ENCODE measurements around the gene NRN1. TPM values are rescaled to one million over a fixed set of nuclear protein-coding genes. Genes with fewer than 3 reads are reported as not detected.
"Not testable (repeated sequence)": the region's sequence is repeated elsewhere in the genome, so short reads cannot be mapped to it uniquely, and the experiment has no call there.

Gene NRN1
- total RNA-seq, 1 donor from 2014 or later: 90.1 TPM

DNA sequence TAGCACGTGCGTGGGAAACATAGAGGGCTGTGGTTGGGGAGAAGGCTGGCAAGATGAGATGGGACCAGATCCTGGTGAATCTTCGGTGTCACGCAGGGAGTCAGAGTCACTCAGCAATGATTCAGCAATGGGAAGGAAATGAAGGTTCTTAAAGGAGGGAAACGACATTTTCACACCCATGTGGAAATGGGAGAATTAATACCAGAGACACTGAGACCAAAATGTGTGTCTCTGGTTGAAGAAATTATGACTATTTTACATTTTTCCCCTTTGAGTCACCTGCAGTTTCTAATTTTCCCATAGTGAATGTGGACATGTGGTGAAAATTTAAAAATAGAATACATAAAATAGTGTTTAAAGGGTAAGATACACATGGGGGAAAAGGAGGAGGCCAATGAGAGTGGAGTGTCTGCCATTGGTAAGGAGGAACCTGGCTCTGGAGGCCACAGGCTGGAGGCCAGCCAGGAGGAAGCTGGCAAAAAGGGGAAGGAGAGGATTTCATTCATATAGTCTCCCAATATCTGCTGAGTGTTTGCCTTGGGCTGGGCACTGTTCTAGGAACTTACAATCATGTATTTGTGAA lies 17.5 kb downstream of the NRN1 start:
- ATAC-seq (peak; percentile 55), DNase-seq (ENCODE audit: low spot score) (peak; percentile 67)
- intact Hi-C loops (cut with DNase I): no loop called here

DNA sequence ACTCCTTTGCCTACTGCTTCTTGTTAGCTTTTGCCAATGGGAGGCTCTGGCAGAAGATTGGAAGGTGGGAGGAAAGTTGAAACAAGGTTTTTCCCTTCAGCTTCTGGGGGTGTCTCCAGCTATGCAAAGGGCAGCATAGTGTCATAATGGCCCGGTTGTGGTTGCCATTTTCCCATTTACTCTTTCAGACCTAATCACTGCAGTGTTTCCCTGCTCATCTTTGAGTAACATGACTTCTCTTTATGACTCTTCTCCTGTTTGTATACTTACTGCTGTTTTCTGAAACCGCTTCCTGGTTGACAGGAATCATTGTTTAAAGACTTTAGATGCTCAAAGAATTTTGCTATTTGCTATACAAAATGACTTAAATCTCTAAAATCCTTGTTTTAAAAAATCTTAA lies 19.9 kb downstream of the NRN1 start:
- ATAC-seq (no peak), DNase-seq (ENCODE audit: low spot score) (no peak)
- intact Hi-C loops (cut with DNase I): no loop called here

DNA sequence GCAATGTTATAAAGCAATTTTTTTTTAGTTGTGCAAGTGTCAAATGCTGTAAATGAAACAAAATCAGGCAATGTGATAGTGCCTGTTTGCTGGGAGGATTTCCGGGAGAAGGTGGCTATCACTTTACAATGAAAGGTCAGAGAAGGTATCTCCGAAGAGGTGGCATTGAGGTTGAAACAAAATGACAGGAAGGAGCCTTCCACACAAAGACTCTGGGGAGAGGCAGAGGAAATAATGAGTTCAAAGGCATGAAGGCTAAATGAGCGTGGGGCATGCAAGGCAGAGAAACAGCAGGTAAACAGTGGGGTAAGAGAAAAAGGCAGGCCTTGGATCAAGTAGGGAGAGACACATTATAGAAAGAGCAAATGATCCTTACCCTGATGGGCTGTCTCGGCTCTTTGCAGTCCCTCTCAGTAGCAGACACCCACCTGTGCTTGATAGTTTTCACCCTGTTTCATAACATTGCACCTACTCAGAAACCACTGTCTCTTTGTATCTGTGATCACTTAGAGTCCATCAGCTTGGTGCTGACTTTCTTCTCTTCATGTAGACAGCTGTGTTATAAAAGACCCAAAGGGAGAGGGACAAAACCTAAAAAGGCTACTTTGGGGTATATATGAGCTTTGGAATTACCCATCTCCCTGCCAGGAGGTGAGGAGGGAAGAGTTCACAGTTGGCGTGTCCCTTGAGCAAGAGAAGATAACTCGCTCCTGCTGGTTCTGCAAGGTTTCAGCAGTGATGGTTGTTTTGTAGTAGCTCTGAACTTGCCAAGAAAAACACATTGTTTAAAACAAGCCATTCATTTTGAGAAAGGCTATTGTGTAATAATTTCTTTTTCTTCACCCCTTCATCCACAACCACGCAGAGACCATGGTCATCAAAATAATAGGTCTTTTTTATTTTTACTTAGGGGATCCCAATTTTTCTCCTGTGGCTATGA lies 22.3 kb downstream of the NRN1 start:
- DNase-seq (ENCODE audit: low spot score): no peak
- ATAC-seq: peak; percentile 86
- intact Hi-C loops (cut with DNase I): no loop called here

DNA sequence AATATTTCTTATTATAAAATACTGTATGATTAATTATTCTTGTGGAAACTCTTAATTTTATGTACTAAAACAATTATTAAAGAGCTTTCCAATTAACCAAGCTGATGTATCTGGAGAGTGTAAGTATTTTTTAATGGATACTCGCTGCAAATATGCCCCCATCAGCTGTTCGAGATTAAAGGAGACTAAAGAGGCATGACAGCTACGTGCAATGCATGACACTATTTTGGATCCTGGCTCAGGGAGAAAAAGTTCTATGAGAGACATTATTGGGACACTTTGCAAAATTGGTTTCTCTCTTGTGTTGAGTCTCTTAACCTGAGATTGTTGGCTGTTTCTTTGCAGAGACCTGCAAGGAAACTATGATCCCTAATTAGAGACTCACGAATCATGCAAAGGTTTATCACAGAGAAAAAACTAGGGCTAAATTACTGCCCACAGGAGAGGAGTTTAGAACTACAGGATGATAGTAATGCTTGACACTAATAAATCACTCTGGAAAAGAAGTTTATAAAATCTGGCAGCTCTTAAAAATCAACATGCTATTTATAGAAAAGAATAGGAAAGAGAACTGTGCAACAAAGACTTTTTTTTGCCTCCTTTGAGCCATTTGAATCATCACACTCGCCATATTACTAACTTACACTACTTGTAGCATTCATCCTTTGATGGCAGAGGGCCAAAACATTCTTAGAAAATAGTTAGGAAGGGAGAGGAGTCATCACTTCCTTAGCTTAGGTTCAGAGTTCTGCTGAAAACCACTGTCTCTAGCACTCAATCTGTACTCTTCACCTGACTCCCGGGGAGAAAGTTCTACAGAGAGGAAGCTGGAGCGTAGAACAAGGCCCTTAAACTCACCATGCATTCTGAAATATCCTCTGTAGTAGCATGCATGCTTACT lies 25.3 kb downstream of the NRN1 start:
- intact Hi-C loops (cut with DNase I): no loop called here
- ATAC-seq: no peak
- DNase-seq (ENCODE audit: low spot score): no peak

DNA sequence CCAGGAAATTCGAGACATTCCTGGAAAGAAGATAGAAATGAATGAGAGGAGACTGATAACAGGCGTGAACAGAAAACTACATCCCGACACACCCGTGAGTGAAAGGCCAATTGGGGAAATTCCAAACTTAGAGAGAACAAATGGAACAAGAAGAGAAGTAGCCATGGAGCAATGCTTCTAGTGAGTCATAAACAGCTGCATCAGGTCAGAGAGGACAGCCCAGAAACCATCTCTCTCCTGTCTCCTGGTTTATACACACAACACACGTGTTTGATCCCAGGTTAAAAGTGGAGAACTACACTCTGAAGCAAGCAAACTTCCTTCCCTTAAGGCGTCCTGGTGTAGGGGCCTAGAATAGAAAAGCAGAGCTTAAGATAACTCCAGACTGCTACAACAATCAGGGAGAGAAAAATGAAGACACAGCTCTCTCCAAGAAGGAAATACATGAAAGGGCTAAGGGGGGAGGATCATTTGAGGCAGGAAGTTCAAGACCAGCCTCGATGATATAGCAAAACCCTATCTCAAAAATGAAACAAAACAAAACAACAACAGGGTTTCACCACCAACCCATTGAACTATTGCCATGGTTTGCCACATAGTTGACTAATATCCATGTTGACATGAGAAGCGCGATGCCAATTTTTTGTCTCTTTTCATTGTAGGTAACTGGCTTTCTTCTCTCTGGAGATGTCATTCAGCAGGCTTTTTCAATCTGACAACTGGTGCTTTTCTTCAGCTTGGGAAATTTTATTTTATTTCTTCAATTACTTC lies 26.9 kb downstream of the NRN1 start:
- peak; percentile 90 for ATAC-seq
- intact Hi-C loops (cut with DNase I): no loop called here
- DNase-seq (ENCODE audit: low spot score): no peak

DNA sequence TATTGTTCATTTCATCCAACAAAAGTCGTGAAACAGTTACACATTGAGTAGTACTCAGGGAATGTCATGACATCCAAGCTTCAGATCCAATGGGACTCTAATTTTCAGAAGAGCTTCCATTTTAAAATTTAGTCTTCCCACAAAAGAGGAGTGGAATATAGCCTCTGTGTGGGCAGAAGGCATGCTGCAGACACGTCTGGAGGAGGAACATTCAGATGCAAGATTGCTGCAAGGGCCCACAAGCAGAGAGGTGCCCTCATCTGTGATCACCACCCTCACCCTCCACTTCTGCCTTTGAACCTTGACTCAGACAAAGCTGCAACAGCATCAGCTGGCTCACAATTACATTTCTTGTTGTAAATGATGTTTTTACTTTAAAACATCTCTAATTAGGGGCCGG lies 29.9 kb downstream of the NRN1 start:
- no peak for DNase-seq (ENCODE audit: low spot score)
- ATAC-seq: no peak
- intact Hi-C loops (cut with DNase I): no loop called here

DNA sequence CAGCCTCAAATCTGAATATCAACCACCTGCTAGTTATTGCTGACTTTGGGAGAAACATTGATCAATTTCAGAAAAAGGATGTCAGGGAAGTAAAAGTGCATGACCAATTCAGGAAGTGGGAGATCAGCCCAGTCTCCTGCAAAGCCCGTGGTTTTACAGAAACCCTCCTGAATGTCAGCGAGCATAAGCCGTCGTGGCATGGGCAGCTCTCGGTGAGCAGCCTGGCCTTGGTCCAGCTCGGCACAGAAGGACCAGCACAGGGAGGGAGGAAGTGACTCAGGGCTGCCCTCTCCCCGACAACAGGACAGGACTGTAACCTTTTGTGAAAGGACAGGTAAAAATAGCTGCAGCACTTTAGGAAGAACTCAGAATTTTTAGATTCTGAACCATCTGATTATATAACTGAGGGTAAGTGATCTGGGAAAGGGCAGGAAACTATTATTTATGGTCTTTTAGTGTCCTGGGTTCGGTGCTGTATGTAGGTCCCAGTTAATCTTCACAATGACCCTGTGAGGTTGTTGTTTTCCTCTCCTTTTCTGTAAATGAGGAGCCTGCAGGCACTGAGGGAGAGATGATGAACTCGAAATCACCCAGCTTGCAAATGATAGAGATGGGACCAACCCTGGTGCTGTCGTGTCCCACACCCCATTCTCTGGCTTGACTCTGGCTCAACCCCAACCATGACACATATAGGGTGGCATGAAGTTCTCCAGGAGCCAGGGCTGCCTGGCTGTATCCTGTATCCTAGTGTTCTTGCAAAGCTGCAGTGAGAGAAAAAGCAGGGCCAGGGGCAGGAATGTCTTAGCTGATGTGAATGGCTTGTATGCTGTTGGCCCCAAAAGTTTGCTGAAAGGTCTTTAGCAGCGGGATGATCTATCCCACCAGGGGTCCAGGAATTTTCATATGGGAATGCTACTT lies 37.6 kb downstream of the NRN1 start:
- ATAC-seq (no peak), DNase-seq (ENCODE audit: low spot score) (no peak)
- intact Hi-C loops (cut with DNase I): no loop called here

DNA sequence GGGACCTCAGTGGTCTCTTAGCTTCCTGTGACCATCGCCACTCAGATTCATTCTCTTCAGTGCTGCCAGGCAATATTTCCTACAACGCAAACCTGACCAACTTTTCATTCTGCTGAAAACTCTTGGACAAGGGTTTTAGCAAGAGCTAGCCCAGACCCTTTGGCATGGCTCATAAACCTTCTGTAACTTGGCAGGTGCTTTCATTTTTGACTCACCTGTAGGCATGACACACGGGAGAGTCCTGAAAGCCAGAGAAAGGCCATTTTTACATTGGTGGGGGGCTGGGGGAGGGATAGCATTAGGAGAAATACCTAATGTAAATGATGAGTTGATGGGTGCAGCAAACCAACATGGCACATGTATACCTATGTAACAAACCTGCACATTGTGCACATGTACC lies 38.7 kb downstream of the NRN1 start:
- DNase-seq (ENCODE audit: low spot score); ATAC-seq; intact Hi-C loops (cut with DNase I): not testable (repeated sequence)

DNA sequence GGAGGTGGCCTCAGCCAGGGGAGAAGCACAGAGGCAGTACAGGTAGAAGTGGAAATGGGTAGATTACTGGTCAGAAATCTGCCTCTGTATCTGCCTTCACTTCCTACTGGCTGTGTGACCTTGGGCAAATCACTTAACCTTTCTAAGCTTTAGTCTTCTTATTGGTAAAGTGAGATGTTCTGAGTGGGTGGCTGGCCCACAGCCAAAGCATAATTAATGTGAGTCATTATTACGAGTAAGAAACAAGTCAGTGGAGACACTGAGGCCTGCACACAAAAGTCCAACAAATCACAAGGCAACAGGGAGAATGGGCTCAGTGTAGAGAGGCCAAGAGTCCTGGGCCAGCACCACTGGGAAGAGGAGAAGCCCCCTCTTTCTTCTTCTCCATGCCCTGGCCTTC lies 39.1 kb downstream of the NRN1 start:
- ATAC-seq: no peak
- DNase-seq (ENCODE audit: low spot score): no peak
- intact Hi-C loops (cut with DNase I): no loop called here

DNA sequence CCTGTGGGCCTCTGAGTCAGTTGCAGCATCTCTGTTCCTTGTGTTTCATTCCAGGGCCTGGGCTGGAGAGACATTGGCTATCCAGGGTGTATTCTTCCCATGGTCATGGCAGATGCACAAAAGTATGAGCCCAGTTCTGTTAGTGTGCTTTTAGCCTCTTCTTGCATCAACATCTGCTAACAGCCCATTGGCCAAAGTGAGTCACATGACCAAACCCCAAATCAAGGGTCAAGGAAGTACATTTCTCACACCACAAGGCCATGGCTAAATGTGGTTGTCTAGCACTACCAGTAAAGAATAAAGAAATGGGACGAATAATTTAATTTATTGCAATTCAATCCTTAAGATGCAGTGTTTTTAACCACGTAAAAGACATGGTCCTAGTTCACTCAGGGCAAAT lies 43.9 kb downstream of the NRN1 start:
- no peak for ATAC-seq
- intact Hi-C loops (cut with DNase I): no loop called here
- DNase-seq (ENCODE audit: low spot score): no peak

DNA sequence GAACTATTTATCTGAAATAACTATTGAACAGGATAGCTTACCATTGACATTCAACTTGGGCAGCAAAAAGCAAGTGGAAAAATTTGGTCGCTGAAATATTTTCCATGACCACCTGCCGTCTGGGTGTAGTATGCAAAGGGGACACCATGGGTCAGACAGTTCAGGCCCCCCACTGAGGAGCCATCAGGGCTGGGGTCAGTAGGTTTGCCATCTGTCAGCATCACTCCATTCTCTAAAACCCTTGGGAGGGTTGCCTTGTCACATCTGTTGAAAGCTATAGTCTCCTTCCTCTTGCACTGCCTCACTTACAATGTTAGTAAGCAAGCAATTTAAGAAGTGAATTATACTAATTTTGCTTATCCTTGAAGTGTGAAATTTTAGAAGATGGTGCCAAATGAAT lies 44.9 kb downstream of the NRN1 start:
- intact Hi-C loops (cut with DNase I): no loop called here
- ATAC-seq: no peak
- DNase-seq (ENCODE audit: low spot score): no peak

DNA sequence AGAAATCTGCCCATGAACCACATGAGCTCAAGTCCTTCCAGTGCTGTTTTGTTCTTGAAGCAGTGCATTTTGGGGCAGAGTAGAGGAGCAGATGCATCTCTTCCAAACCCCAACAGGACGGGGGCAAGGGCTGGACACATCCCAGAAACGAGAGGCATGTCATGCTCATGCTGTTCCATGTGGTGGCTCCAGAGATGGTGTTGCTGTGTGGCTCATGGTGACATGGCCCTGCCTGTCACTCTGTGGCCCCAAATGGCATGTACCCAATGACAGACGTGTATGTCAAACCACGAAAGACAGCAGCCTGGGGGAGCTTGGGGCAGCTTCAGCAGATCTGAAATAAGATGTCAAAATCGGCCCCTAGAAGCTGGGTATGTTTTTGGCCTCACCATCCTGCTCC lies 46.3 kb downstream of the NRN1 start:
- ATAC-seq: no peak
- intact Hi-C loops (cut with DNase I): no loop called here
- DNase-seq (ENCODE audit: low spot score): no peak

DNA sequence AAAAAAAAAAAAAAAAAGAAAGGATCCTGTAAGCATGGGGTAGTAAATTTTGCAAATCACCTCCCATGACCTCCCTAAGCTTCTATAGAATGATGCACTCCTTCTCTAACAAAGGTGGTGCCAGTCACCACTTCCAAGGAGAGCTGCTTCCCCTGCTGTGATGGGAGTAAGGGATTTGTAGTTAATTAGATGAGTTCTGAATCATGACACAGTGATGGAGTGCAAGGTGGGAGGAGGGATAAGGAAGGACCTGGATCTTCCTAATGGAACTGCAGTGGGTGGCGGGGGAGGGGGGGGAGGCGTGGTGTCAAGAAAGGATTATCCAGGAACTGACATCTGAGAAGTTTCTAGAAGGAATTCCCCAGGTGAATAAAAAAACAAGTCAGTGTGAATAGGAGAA lies 47.8 kb downstream of the NRN1 start:
- no peak for DNase-seq (ENCODE audit: low spot score)
- intact Hi-C loops (cut with DNase I): no loop called here
- ATAC-seq: no peak

DNA sequence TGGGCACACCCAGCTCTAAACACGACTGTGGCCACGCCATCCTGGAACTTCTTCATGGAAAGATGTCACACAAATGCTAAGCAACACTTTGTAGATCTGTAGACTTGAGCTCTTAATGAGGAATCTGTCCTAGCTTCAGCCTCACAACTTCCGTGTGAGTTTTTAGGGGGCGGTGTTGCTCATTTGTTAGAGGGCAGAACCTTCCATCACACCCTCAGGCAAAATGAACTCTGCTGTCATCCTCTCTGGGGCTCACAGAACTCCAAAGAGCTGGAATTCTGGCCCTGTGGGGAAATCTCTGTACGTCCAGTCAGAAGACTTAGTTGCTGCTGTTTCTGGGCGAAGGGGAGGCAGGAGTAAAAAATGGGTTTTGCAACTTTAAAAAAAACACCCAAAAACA lies 49.8 kb downstream of the NRN1 start:
- intact Hi-C loops (cut with DNase I): no loop called here
- ATAC-seq (no peak), DNase-seq (ENCODE audit: low spot score) (no peak)

DNA sequence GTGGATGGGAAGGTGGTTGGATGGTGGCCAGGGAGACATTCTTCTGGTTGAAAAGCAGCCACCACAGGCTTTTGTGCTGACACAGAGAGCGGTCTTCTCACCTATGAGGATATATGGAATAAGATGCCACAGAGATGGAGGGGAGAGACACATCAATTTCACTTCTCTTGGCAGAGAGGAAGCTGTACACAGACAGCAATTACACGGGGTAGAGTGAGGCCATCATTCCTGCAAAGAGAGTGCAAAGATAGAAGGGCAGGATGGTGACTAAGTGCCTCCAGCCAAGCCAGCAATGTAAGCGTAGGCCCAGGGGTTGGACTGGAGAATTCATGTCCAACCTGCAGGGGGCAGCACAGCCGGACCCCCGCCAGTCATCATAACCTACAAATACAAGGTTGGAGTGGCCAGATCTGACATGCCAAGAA lies 56.4 kb downstream of the NRN1 start:
- intact Hi-C loops (cut with DNase I): no loop called here
- ATAC-seq: no peak
- no peak for DNase-seq (ENCODE audit: low spot score)
